ENCODE measurements around the gene ATL3.

DNA sequence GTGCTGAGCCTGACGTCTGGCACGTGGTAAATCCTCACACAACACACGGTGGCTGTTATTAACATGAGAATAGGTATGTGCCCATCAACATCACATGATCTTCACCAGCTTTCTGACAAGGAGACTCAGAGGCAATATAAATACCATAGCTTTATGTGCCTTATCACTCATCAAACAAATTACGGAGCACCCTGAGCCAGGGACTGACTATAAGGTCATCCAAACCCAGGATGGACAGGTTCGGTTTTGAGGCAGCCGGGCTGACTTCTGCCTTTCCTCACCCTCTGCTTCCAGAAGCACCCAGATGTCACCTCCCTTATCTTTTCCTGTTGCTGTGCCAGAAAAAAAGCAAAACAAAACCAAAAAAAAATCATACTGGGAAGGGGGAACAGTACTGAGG, 51.2 kb downstream of the ATL3 start:
- TF ChIP-seq, protein P1, sequence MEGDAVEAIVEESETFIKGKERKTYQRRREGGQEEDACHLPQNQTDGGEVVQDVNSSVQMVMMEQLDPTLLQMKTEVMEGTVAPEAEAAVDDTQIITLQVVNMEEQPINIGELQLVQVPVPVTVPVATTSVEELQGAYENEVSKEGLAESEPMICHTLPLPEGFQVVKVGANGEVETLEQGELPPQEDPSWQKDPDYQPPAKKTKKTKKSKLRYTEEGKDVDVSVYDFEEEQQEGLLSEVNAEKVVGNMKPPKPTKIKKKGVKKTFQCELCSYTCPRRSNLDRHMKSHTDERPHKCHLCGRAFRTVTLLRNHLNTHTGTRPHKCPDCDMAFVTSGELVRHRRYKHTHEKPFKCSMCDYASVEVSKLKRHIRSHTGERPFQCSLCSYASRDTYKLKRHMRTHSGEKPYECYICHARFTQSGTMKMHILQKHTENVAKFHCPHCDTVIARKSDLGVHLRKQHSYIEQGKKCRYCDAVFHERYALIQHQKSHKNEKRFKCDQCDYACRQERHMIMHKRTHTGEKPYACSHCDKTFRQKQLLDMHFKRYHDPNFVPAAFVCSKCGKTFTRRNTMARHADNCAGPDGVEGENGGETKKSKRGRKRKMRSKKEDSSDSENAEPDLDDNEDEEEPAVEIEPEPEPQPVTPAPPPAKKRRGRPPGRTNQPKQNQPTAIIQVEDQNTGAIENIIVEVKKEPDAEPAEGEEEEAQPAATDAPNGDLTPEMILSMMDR (IDR thresholded peaks at IDR 0.05): no peak
- TF ChIP-seq POLR2A (IDR thresholded peaks at IDR 0.05): no peak
